Pancreas (tissue), 10 donors: ENCODE results near the gene MBOAT2. TPM values are rescaled to one million over a fixed set of nuclear protein-coding genes. Genes with fewer than 3 reads are reported as not detected.
"Not testable (repeated sequence)": the region's sequence is repeated elsewhere in the genome, so short reads cannot be mapped to it uniquely, and the experiment has no call there.

Experiments
- ATAC-seq, 4 donors: fragments of 200-7000 bp; cut with Tn5 transposase; one replicate each; pipeline versions ENCODE4 v1.8.0 to v1.9.1; 2020; ENCODE audit warnings: mild to moderate bottlenecking in 4 of 4, moderate library complexity in 4 of 4
- DNase-seq, 6 donors: peaks; one replicate each; pipeline ENCODE4 v3.0.0-alpha.2; 2020
- FAIRE-seq: peaks from 2 replicates; lab custom pipeline; 2012; peaks lifted over from hg19 to GRCh38; lab: Jason Lieb, UNC
- H3K27ac ChIP-seq, 4 donors: fragments of 200-600 bp; sonication (generic); 1 replicate in 3 of 4; 2 replicates in 1 of 4; pipeline versions ENCODE4 v1.5.0 to v1.8.0; 2020
- H3K27me3 ChIP-seq, 4 donors: fragments of 200-600 bp; one replicate each; pipeline ENCODE4 v1.8.0; 2021
- H3K36me3 ChIP-seq, 3 donors: fragments of 200-600 bp; sonication (generic) in 1 of 3; one replicate each; pipeline versions ENCODE4 v1.5.0 to v1.8.0; 2020 to 2021
- H3K4me1 ChIP-seq, 3 donors: fragments of 200-600 bp; one replicate each; pipeline ENCODE4 v1.8.0; 2021
- H3K4me3 ChIP-seq, 4 donors: fragments of 200-600 bp; sonication (generic) in 2 of 4; one replicate each; pipeline versions ENCODE4 v1.5.0 to v1.8.0; 2020 to 2021
- H3K9me3 ChIP-seq, 4 donors: fragments of 200-600 bp; one replicate each; pipeline ENCODE4 v1.8.0; 2021
- CTCF ChIP-seq, 4 donors: fragments of 200-600 bp; sonication (generic) in 3 of 4; IDR thresholded peaks; one replicate each; pipeline versions ENCODE4 v1.5.0 to v1.8.0; 2021; ENCODE audit warnings: antibody characterized with exemption in 4 of 4
- WGBS, 2 donors: extraction: QIAGEN DNeasy Blood & Tissue Kit; methylation state at CpG; one replicate each; pipeline ENCODE4 v1.1.7; 2013; 5-methylcytosine and 5-hydroxymethylcytosine counted together
- intact Hi-C, 3 donors: fragments of 100-400 bp; cut with DNase I; formaldehyde crosslinking; loops; one replicate each; pipeline versions ENCODE4 v1.11.1 to v1.14.2; 2022
- polyA plus RNA-seq, 2 donors: library from polyadenylated mRNA; stranded (reverse); fragments of 200-250 nt; gene quantifications; one replicate each; pipeline ENCODE4 v1.2.3, GENCODE V29; 2013
- total RNA-seq, 6 donors: library from RNA; stranded (reverse); fragmentation: NEBNext Ultra II Directional in 4 of 6; extraction: Animal tissue kit (Norgen Biotek cat#: 25700) in 4 of 6; gene quantifications; one replicate each; pipeline versions ENCODE4 v1.2.1 to v1.2.4, GENCODE V29; 2021 to 2023
- donor health status: healthy with polysubstance abuse.
- donor health status: DM: no; HTN: no; CAD: no; lungs with moderate emphysema.
- donor health status: DM: no; HTN: no; CAD: no.
- donor health status: control.
- donor health status: control.
- donor health status: Bipolar disorder and iron deficiency.
- donor health status: DM: yes; HTN: yes; CAD: no.
- donor health status: DM: no; HTN: no; CAD: no.
- donor health status: DM: no; HTN: no; CAD: no.
- donor health status: DM: yes; HTN: yes; CAD: no.

MBOAT2 gene
- total and polyA plus RNA-seq, 8 donors = 1.2 to 5.7 (median 2.5) TPM

GRCh38 chr2:8980096-8980495, 23.4 kb downstream of the MBOAT2 start:
- Histone ChIP-seq H3K27me3 (no peaks in the 10 kb centered on the region), H3K4me3 (no peak overlapping the region), H3K36me3 (no peaks in the 10 kb centered on the region), H3K9me3 (no peaks in the 10 kb centered on the region), H3K27ac (no peak overlapping the region), H3K4me1 (no peaks in the 10 kb centered on the region)
- ATAC-seq (no peak), FAIRE-seq (no peak), DNase-seq (no peak)
- TF ChIP-seq CTCF (IDR thresholded peaks at IDR 0.05) = no peak
- intact Hi-C loops = no loop called here
- 86 to 92% methylated on average over 1 of the region's 1 CpG for WGBS, 2 donors

GRCh38 chr2:8977758-8978157, 25.7 kb downstream of the MBOAT2 start:
- no peak for FAIRE-seq
- ATAC-seq = no peak
- no peak for TF ChIP-seq CTCF (IDR thresholded peaks at IDR 0.05)
- no peak overlapping the region for H3K4me3 ChIP-seq
- no peak for DNase-seq
- 84 to 89% methylated on average over 4 of the region's 4 CpGs for WGBS, 2 donors
- intact Hi-C loops = no loop called here
- no peak overlapping the region for H3K27ac ChIP-seq
- H3K4me1 ChIP-seq = no peaks in the 10 kb centered on the region
- no peaks in the 10 kb centered on the region for H3K36me3 ChIP-seq
- H3K9me3 ChIP-seq = no peaks in the 10 kb centered on the region
- no peaks in the 10 kb centered on the region for H3K27me3 ChIP-seq

DNA sequence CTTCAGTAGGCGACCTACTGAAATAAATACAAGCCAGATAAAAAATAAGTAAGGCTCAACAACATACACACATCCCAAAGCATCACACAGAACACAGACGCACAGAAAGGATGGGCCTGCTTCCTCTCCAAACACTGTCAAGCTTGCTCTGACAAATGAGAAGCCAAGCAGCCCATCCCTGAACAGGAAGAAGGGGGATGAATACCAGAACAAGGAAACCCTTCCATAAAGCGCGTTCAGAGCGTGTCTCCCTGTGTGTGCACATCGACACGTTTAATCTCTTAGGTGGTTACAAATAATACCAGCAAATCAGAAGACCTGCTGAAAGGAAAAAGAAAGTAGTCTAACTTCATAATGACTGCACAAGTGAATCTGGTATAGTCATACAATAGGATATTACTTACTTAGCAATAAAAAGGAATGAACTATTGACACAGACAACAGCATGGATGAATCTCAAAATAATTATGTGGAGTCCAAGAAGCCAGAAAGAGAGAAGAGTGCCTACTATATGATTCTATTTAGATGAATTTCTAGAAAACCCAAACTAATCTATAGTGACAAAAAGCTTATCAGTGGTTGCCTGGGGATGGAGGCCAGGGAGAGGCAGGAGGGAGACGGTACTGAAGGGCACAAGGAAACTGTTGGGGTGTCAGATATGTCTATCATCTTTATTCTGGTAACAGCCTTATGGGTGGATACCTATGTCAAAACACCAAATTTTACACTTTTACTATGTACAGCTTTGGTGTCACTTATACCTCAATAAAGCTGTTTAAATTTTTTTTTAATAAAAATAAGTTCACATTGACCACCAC, 26.8 kb downstream of the MBOAT2 start:
- intact Hi-C loops = no loop called here
- no peak for DNase-seq
- TF ChIP-seq CTCF (IDR thresholded peaks at IDR 0.05) = no peak
- H3K27me3 ChIP-seq = no peaks in the 10 kb centered on the region
- H3K9me3 ChIP-seq = no peaks in the 10 kb centered on the region
- H3K27ac ChIP-seq = no peak overlapping the region
- 57 to 58% methylated on average over 8 of the region's 8 CpGs for WGBS, 2 donors
- no peaks in the 10 kb centered on the region for H3K36me3 ChIP-seq
- H3K4me1 ChIP-seq = no peaks in the 10 kb centered on the region
- ATAC-seq = no peak
- no peak for FAIRE-seq
- no peak overlapping the region for H3K4me3 ChIP-seq

GRCh38 chr2:8974016-8974415, 29.5 kb downstream of the MBOAT2 start:
- no peak for DNase-seq
- Histone ChIP-seq H3K27ac (no peak overlapping the region), H3K36me3 (no peaks in the 10 kb centered on the region), H3K9me3 (no peaks in the 10 kb centered on the region), H3K4me3 (no peak overlapping the region), H3K4me1 (no peaks in the 10 kb centered on the region), H3K27me3 (no peaks in the 10 kb centered on the region)
- 83 to 93% methylated on average over 4 of the region's 4 CpGs for WGBS, 2 donors
- intact Hi-C loops = no loop called here
- no peak for FAIRE-seq
- no peak for ATAC-seq
- no peak for TF ChIP-seq CTCF (IDR thresholded peaks at IDR 0.05)

GRCh38 chr2:8973017-8973416, 30.5 kb downstream of the MBOAT2 start:
- FAIRE-seq, intact Hi-C loops, ATAC-seq, H3K27me3 ChIP-seq, H3K27ac ChIP-seq, DNase-seq, H3K4me3 ChIP-seq, H3K36me3 ChIP-seq, H3K4me1 ChIP-seq, H3K9me3 ChIP-seq: not testable (repeated sequence)
- 79 to 98% methylated on average over 2 to 3 of the region's 3 CpGs for WGBS, 2 donors

- H3K27me3 ChIP-seq, ATAC-seq, H3K4me3 ChIP-seq, H3K9me3 ChIP-seq, FAIRE-seq, H3K27ac ChIP-seq, DNase-seq, intact Hi-C loops, H3K4me1 ChIP-seq, H3K36me3 ChIP-seq: not testable (repeated sequence)
- no CpG with 5 or more reads among the region's 1 CpG for WGBS, 2 donors
Measured at GRCh38 chr2:8972535-8972934, 30.9 kb downstream of the MBOAT2 start.

DNA sequence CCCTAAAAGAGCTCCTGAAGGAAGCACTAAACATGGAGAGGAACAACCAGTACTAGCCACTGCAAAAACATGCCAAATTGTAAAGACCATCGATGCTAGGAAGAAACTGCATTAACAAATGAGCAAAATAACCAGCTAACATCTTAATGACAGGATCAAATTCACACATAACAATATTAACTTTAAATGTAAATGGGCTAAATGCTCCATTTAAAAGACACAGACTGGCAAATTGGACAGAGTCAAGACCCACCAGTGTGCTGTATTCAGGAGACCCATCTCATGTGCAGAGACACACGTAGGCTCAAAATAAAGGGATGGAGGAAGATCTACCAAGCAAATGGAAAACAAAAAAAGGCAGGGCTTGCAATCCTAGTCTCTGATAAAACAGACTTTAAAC, 34.1 kb downstream of the MBOAT2 start:
- H3K27ac ChIP-seq, FAIRE-seq, H3K4me3 ChIP-seq, H3K27me3 ChIP-seq, ATAC-seq, H3K4me1 ChIP-seq, intact Hi-C loops, H3K9me3 ChIP-seq, H3K36me3 ChIP-seq, DNase-seq: not testable (repeated sequence)
- WGBS, 2 donors = 69 to 86% methylated on average over 2 of the region's 2 CpGs
